Measurements from ENCODE around the gene UMODL1.
"Not testable (repeated sequence)": the region's sequence is repeated elsewhere in the genome, so short reads cannot be mapped to it uniquely, and the experiment has no call there.

UMODL1 gene

DNA sequence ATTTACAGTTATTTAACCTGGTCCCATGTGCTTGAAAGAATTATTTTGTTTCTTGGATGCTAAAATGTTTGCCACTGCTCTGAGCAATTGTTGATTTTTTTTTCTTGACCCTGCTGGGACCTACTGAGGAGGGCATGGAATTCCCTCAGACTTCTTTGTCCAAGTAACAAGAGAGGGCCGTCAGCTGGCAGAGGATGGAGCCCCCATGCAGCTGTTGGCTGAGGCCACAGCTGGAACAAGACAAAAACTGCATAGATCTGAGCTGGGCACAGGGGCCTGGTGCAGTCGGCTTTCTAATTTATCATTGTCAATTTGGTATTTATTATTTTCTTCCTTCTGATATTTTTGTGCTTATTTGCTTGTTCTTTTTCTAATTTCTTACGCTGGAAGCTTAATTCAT is 108.2 kb downstream of the UMODL1 start:
- in situ Hi-C loops (cut with HindIII; ENCODE audit: low sequenced_read_pairs) = no loop called here

DNA sequence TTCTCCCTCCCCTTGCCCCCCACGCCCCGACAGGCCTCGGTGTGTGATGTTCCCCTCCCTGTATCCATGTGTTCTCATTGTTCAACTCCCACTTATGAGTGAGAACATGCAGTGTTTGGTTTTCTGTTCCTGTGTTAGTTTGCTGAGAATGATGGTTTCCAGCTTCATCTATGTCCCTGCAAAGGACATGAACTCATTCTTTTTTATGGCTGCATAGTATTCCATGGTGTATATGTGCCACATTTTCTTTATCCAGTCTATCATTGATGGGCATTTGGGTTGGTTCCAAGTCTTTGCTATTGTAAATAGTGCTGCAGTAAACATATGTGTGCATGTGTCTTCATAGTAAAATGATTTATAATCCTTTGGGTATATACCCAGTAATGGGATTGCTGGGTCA is 108.9 kb downstream of the UMODL1 start:
- in situ Hi-C loops (cut with HindIII; ENCODE audit: low sequenced_read_pairs) = not testable (repeated sequence)

DNA sequence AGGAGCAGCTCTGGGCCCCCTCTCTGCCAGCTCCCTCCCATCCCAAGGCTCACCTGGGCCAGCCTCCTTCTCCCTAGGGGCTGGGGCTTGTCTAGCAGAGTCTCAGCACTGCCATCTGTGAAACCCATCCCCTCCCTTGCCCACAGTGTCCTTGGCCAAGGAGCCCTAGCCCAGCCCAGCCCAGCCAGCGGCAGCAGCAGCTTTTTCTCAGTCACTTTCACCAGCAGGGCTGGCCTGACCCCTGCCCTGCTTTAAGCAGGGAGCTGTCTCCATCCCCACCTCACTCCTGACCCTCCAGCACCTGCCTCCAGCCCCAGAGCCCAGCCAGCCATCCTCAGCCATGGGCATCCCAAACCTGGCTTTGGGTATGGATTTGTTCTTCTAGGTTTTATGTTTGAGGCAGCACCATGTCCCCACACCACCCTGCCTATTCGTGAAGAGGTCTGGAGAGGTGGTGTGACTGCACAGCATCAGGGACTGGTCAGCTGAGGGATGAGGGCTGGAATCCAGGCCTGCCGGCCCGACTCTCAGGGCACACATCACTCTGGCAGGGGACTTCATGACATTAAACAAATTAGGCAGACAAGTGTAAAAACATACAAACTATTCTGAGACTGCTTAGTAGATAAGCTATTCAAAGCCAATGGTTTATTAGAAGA is 111.7 kb downstream of the UMODL1 start:
- in situ Hi-C loops (cut with HindIII; ENCODE audit: low sequenced_read_pairs) = no loop called here

DNA sequence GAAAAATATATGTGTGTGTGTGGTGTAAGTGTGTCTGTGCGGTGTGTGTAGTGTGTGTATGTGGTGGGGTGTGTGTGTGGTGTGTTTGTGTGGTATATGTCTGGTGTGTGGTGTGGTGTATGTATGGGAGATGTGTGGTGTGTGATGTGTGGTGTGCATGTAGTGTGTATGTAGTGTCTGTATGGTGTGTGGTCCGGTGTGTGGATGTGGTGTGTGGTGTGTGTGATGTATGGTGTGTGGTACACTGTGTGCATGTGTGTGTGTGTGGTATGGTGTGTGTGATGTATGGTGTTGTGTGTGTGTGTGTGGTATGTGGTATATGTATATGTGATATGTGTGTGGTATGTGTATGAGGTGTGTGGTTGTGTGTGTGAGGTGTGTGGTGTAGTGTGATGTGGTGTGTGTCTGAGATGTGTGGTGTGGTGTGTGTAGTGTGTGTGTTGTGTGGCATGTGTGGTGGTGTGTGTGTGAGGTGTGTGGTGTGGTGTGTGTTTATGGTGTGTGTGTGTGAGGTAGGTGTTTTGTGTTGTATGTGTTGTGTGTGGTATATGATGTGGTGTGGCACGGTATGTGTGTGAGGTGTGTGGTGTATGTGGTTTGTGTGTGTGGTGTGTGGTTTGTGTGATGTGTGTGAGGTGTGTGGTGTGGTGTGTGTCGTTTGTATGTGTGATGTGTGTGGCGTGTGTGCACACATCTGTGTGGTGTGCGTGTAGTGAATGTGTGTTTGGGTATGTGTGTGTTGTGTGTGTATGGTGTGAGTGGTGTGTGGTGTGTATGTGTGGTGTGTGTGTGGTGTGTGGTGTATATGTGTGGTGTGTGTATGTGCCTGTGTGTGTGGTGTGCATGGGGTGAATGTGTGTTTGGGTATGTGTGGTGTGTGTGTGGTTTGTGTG is 112.5 kb downstream of the UMODL1 start:
- in situ Hi-C loops (cut with HindIII; ENCODE audit: low sequenced_read_pairs) = no loop called here

DNA sequence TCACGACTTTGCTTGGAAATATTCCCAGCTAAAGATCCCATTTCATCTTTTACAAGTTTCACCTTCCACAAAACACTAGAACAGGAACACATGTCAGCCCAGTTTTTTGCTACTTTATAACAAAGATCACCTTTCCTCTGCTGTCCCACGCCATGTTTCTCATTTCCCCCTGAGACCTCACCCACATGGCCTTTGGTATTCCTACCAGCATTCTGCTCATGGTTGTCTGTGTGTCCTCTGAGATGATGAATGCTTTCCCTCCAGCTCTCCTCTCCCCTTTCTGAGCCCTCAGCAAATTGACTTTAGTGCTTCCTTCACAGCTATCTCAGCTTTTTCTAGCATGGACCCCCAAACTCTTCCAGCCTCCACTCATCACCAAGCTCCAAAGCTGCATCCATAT is 115.5 kb downstream of the UMODL1 start:
- in situ Hi-C loops (cut with HindIII; ENCODE audit: low sequenced_read_pairs) = no loop called here

DNA sequence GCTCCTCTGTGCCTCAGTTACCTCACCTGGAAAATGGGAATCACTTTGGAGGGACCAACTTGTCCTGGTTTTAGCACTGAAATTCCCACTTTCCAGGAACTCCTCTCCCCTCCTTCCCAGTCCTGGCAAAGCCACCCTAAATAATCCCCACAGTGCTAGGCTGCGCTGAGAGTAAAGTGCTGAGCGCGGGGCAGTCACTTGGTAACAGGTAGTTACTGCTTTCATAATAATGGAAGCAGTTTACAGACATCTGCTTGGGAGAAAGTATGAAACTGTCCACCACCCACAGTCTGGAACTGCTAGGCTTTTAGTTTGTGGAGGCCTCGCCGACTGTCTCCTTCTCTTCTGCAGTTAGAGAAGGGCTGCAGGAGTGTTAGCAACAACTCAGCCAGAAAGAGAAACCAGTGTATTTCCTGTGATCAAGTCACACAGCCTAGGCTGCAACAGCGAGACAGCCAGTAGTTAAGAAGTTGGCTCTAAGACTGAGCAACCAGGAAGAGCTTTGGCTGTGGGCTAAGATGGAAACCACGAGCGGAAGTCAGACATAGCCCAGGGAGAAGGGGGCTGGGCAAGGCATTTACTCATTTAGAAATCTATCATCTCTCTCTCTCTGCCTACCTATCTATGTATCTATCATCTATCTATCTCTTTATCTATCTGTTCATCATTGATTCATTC is 117.0 kb downstream of the UMODL1 start:
- in situ Hi-C loops (cut with HindIII; ENCODE audit: low sequenced_read_pairs) = no loop called here

DNA sequence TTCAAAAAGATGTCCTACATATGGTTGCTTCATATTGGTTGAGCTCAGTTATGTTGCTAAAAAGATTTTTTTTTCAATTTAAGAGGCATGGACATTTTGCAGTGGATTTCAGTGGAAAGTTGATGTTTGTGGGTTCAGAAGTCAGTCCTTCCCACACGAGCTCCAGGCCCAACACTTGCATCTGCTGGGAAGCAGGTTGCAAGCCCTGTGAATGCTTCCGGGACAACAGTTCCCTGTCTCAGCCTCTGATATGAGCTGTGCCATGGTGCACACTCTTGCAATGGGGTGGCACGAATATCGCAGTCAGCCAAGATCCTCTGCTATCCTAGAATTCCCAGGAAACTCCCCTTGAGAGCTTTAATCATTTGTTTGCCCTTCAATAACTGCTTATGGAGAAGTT is 117.5 kb downstream of the UMODL1 start:
- in situ Hi-C loops (cut with HindIII; ENCODE audit: low sequenced_read_pairs) = no loop called here

DNA sequence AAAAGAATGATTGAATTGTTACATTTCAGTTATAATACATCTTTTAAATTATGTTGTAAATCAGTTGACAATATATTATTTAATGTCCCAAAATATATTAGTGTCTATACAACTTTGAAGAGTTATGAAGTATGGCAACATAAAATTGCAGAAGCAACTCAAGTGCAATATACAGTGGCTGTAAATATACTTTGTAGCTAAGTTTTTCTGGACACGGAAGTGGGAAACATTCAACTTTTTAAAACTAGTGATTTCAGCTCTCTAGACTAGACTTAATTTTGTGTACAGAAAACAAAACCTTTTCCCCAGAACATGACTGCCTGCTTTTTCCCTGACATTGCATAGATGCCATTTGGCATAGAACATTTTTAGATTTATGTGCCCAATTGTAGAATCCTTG is 118.3 kb downstream of the UMODL1 start:
- in situ Hi-C loops (cut with HindIII; ENCODE audit: low sequenced_read_pairs) = no loop called here

DNA sequence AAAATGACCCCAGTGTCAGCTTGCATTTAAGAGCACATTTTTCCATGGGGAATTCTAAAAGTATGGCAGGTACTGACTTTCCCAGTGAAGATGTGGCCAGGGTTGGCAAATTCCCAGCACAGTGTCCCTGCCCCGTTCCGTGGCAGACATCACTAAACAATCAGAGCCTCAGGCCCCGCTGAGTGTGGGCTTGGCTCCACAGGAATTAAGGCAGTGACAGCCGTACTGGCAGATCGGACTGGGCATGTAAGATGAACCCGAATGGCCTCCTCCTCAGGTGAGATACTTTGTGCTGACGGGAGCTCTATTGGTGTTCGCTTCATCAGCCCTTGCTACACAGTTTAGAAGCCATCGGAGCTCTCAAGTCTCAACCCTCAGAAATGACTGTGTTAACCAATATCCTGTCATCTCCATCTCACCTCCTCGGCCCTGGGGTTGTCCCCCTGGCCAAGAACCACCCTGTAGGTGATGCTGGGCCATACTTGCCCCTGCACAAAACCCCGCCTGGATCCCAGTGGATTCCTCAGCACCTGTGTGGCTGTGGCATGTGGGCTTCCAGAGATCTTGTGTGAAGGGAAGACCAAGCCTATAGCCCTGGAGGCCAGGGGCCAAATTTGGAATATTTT is 118.9 kb downstream of the UMODL1 start:
- in situ Hi-C loops (cut with HindIII; ENCODE audit: low sequenced_read_pairs) = no loop called here

DNA sequence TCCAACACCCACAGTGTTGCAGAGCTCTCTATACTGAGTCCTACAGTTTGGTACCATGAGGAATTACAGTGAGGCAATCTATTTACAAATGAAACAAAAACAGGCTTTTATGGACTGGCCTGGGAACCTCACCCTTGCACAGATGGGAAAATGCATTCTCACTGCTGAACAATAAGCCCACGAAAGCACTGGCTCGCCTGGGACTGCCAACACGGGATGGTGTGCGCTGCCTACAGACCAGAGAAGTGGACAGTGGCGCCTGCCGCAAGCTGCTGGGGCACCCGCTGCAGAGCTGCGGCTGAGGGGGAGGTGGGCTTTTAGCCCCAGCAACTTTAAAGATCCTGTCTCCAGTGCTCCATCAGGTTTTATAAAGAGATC is 119.4 kb downstream of the UMODL1 start:
- in situ Hi-C loops (cut with HindIII; ENCODE audit: low sequenced_read_pairs) = no loop called here

DNA sequence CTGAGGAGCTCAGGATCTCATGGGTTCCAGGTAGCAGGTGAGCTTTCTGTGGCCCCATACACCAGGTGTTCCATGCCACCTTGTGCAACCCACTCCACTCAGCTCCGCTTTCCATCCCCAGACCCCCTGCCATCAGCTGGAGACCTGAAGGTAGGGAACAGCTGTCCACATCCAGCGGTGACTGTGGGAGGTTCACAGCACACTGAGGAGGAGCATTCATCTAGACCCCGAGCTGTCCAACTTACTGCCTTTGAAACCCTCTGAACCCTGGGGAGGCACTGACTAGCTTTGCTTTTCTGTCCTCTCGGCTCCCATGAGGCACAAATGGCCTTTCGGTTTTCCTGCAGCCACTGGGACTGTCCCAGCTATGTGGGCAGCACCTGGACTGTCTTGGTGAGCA is 119.9 kb downstream of the UMODL1 start:
- in situ Hi-C loops (cut with HindIII; ENCODE audit: low sequenced_read_pairs) = no loop called here

DNA sequence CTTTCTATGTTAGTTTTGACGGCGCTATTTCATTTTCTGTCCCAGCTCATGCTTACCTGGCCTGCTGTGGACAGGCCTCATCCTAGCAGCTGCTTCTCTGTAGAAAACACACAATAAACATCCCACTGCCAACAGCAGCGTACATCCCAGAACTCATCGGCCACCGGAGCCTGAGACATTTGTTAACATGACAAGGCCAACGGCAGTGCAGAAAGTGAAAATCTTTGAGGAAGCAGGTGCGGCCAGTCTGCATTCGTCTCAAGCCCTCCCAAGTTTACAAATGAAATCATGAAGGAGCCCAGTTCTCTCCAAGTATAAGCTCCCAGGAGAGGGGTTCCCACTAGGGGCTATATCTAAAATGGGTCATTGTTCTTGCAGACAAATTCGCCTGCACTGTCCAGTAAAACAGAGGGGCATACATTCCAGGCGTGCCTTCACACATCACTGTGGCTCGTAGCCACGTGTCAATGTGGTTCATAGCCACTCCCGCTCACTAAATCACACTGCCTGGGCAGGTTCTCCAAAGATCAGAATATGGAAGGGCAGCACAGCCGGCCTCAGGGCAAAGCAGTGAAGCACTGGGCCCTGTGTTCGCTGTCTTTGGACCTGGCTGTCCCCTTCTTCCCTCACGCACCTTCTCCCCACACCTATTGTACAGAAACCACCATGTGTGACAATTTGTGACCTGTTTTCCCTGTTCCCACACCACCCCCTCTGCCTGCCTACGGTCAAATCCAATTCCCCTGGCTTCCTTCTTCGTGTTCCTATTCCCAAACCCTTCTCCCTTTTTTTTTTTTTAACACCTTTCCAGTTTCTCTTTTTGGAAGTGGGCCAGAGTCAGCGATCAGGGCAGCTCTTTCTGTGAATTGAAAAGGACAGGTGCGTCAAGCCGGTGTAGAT is 120.8 kb downstream of the UMODL1 start:
- in situ Hi-C loops (cut with HindIII; ENCODE audit: low sequenced_read_pairs) = no loop called here
